ENCODE results near the gene FNDC3A.

FNDC3A gene

DNA sequence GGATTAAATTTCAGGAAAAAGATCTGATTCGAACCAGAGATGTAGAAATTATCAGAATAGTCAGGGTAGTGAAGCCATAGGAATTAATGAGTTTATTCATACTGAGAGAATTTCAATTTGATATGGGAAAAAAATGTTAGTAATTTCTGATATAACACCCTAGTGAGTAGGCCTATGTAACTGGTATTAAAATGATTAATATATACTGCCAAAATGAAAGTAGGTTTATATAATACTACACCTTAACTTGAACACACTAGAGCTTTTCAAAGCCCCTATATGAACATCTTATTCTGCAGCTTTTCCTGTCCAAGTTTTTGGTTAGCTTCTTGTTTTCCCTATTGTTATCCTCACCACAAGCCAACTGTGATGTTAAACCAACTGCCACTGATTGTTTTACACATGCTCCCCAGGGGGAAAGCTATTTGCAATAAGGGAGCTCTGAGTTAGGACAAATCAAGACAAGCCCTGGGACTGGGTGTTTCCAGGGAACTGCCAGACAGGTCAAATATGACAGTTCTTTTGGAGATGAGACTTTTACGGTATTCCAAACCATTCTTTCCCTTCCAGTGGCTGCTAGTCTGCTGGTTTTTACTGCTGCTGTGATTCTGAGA lies 45.3 kb downstream of the FNDC3A start:
- Histone ChIP-seq H3K9me3 (replicated peaks in 1 of 11) (peaks cover 41 to 64% (median 52%) of the 10 kb centered on the region in 11 experiments), H3K4me1 (no peaks in the 10 kb centered on the region; a peak in 1 of 20 replicates), H3K9ac (no peak overlapping the region), H3K36me3 (peaks cover 17 to 58% (median 42%) of the 10 kb centered on the region in 11 experiments; a peak in 21 of 22 replicates), H3K27me3 (no peaks in the 10 kb centered on the region), H3K27ac (no peak overlapping the region), H4K20me1 (no peaks in the 10 kb centered on the region), H3K4me3 (peak overlapping the region in 1 of 10 experiments; percentile 19; a peak in 1 of 20 replicates), H3K4me2 (no peak overlapping the region)
- TF ChIP-seq Cebpa-rat (IDR thresholded peaks at IDR 0.05), result no peak

DNA sequence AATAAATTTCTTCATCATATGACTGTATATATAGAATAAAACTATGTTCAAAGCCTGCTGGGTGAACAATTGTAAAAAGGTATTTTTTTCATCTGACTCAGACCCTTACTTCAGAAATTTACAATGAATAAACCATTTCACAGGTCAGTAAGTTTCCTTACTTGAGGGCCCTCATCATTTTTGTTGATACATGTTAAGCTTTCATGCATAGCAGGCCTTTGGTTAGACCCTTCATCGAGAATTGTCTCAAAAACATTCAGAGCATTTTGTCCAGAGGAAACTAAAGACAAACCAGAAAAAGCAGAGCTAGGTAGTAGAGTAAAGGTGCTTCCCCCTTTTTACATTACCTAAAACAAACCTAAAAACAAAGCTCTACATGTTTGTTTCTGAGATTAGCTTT lies 46.2 kb downstream of the FNDC3A start:
- Histone ChIP-seq H3K9ac (no peak overlapping the region), H3K4me1 (no peaks in the 10 kb centered on the region; a peak in 1 of 20 replicates), H4K20me1 (no peaks in the 10 kb centered on the region), H3K4me3 (no peak overlapping the region), H3K27me3 (no peaks in the 10 kb centered on the region), H3K4me2 (no peak overlapping the region), H3K9me3 (replicated peaks in 1 of 11) (peaks cover 44 to 64% (median 52%) of the 10 kb centered on the region in 11 experiments), H3K27ac (no peak overlapping the region), H3K36me3 (peaks cover 17 to 66% (median 46%) of the 10 kb centered on the region in 11 experiments)
- TF ChIP-seq Cebpa-rat (IDR thresholded peaks at IDR 0.05), result no peak

- H3K36me3 ChIP-seq, result peaks cover 17 to 73% (median 52%) of the 10 kb centered on the region in 11 experiments
- H4K20me1 ChIP-seq, result no peaks in the 10 kb centered on the region
- H3K9me3 ChIP-seq (replicated peaks in 1 of 11), result peaks cover 45 to 64% (median 52%) of the 10 kb centered on the region in 11 experiments
- no peaks in the 10 kb centered on the region; a peak in 1 of 20 replicates for H3K4me1 ChIP-seq
- no peak for TF ChIP-seq Cebpa-rat (IDR thresholded peaks at IDR 0.05)
- no peak overlapping the region for H3K4me3 ChIP-seq
- no peak overlapping the region for H3K4me2 ChIP-seq
- H3K27ac ChIP-seq, result no peak overlapping the region
- H3K9ac ChIP-seq, result no peak overlapping the region
- no peaks in the 10 kb centered on the region for H3K27me3 ChIP-seq
Measured at GRCh38 chr13:49022472-49023144, 46.9 kb downstream of the FNDC3A start.

- H3K4me3 ChIP-seq, result no peak overlapping the region
- no peaks in the 10 kb centered on the region for H4K20me1 ChIP-seq
- no peaks in the 10 kb centered on the region; a peak in 1 of 20 replicates for H3K4me1 ChIP-seq
- H3K27ac ChIP-seq, result no peak overlapping the region
- TF ChIP-seq Cebpa-rat (IDR thresholded peaks at IDR 0.05), result no peak
- H3K9ac ChIP-seq, result no peak overlapping the region
- no peaks in the 10 kb centered on the region for H3K27me3 ChIP-seq
- peaks cover 47 to 71% (median 60%) of the 10 kb centered on the region in 11 experiments for H3K9me3 ChIP-seq (replicated peaks in 1 of 11)
- no peak overlapping the region for H3K4me2 ChIP-seq
- peaks cover 18 to 80% (median 61%) of the 10 kb centered on the region in 11 experiments for H3K36me3 ChIP-seq
Measured at GRCh38 chr13:49023431-49023830, 47.7 kb downstream of the FNDC3A start.

- no peak overlapping the region for H3K4me2 ChIP-seq
- TF ChIP-seq Cebpa-rat (IDR thresholded peaks at IDR 0.05), result no peak
- H3K36me3 ChIP-seq, result peaks cover 19 to 82% (median 60%) of the 10 kb centered on the region in 11 experiments
- peaks cover 28 to 61% (median 49%) of the 10 kb centered on the region in 11 experiments for H3K9me3 ChIP-seq (replicated peaks in 1 of 11)
- no peaks in the 10 kb centered on the region for H3K4me1 ChIP-seq
- H3K4me3 ChIP-seq, result no peak overlapping the region
- no peak overlapping the region for H3K27ac ChIP-seq
- H4K20me1 ChIP-seq, result no peaks in the 10 kb centered on the region
- no peak overlapping the region for H3K9ac ChIP-seq
- H3K27me3 ChIP-seq, result no peaks in the 10 kb centered on the region
Measured at GRCh38 chr13:49026851-49027250, 51.1 kb downstream of the FNDC3A start.

- no peak for TF ChIP-seq Cebpa-rat (IDR thresholded peaks at IDR 0.05)
- no peaks in the 10 kb centered on the region for H3K4me1 ChIP-seq
- H3K4me2 ChIP-seq, result no peak overlapping the region
- no peak overlapping the region for H3K4me3 ChIP-seq
- H3K36me3 ChIP-seq, result peaks cover 11 to 61% (median 41%) of the 10 kb centered on the region in 11 experiments; a peak in 20 of 22 replicates
- no peaks in the 10 kb centered on the region for H3K27me3 ChIP-seq
- peaks cover 9 to 35% (median 24%) of the 10 kb centered on the region in 11 experiments for H3K9me3 ChIP-seq (replicated peaks in 1 of 11)
- no peak overlapping the region for H3K9ac ChIP-seq
- no peaks in the 10 kb centered on the region for H4K20me1 ChIP-seq
- no peak overlapping the region for H3K27ac ChIP-seq
Measured at GRCh38 chr13:49029570-49029969, 53.9 kb downstream of the FNDC3A start.

DNA sequence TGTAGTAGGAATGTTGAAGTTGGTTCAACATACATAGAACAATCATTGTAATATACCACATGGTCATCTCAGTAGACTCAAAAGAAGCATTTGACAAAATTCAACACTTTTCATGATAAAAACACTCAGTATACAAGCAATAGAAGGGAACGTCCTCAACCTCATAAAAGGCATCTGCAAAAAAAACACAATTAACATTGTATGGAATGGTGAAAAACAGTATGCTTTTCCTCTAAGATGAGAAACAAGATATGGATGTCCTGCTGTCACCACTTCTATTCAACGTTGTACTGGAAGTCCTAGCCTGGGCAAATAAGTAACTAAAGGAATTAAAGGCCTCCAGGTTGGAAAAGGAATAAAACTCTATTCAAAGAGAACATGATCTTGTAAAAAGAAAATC lies 54.5 kb downstream of the FNDC3A start:
- Histone ChIP-seq H3K4me2 (no peak overlapping the region), H3K36me3 (peaks cover 10 to 56% (median 40%) of the 10 kb centered on the region in 11 experiments; a peak in 20 of 22 replicates), H3K9ac (no peak overlapping the region), H3K27me3 (no peaks in the 10 kb centered on the region), H3K9me3 (replicated peaks in 1 of 11) (peaks cover 8 to 32% (median 22%) of the 10 kb centered on the region in 11 experiments; a peak in 21 of 22 replicates), H4K20me1 (no peaks in the 10 kb centered on the region), H3K27ac (no peak overlapping the region), H3K4me1 (no peaks in the 10 kb centered on the region), H3K4me3 (no peak overlapping the region)
- TF ChIP-seq Cebpa-rat (IDR thresholded peaks at IDR 0.05), result no peak

DNA sequence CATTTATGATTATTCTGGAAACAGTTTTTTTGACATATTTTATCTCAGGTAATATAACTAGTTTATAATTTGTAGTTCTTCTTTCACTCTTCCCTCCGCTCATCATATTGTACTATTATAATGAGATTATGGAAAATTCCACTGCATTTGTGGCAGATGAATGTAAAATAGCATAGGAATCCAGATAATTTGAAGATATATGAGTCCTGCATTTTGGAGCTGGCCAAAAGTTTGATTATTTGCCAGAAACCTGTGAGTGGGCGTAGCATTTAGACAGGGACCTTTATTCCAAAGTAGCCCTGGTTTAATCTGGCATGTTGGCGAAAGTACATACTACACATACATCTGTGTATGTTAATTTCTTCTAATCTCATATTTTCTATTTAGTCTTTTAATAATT lies 65.2 kb downstream of the FNDC3A start:
- no peaks in the 10 kb centered on the region for H3K4me1 ChIP-seq
- no peak overlapping the region for H3K4me3 ChIP-seq
- no peaks in the 10 kb centered on the region for H3K27me3 ChIP-seq
- H3K9me3 ChIP-seq (replicated peaks in 1 of 11), result no peaks in the 10 kb centered on the region
- no peak for TF ChIP-seq Cebpa-rat (IDR thresholded peaks at IDR 0.05)
- 0 out of 22 replicates have a peak, but pooled peaks cover 0 to 9% (median 0%) of the 10 kb centered on the region in 11 experiments for H4K20me1 ChIP-seq
- no peak overlapping the region for H3K9ac ChIP-seq
- H3K36me3 ChIP-seq, result peaks cover 0 to 43% (median 21%) of the 10 kb centered on the region in 11 experiments; a peak in 12 of 22 replicates
- no peak overlapping the region for H3K27ac ChIP-seq
- no peak overlapping the region for H3K4me2 ChIP-seq

DNA sequence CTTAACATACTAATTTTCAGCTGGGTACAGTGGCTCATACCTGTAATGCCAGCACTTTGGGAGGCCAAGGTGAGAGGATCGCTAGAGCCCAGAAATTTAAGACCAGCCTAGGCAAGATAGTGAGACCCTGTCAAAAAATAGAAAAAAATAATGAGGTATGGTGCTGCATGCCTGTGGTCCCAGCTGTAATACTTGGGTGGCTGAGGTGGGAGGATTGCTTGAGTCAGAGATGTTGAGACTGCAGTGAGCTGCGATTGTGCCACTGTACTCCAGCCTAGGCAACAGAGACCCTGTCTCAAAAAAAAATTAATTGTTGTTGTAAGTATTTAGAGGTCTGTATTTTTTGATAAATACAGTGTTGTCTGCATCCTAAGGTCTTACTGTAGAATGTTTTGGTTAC lies 66.8 kb downstream of the FNDC3A start:
- H3K4me1 ChIP-seq, result no peaks in the 10 kb centered on the region
- TF ChIP-seq Cebpa-rat (IDR thresholded peaks at IDR 0.05), result no peak
- no peak overlapping the region for H3K9ac ChIP-seq
- H3K27me3 ChIP-seq, result no peaks in the 10 kb centered on the region
- H3K4me2 ChIP-seq, result no peak overlapping the region
- H3K36me3 ChIP-seq, result peaks cover 0 to 43% (median 21%) of the 10 kb centered on the region in 11 experiments; a peak in 12 of 22 replicates
- peaks cover 0 to 5% (median 0%) of the 10 kb centered on the region in 11 experiments; a peak in 2 of 22 replicates for H3K9me3 ChIP-seq (replicated peaks in 1 of 11)
- no peak overlapping the region for H3K4me3 ChIP-seq
- 0 out of 22 replicates have a peak, but pooled peaks cover 0 to 9% (median 0%) of the 10 kb centered on the region in 11 experiments for H4K20me1 ChIP-seq
- no peak overlapping the region for H3K27ac ChIP-seq
